ENCODE measurements around the gene FAM184A.

DNA sequence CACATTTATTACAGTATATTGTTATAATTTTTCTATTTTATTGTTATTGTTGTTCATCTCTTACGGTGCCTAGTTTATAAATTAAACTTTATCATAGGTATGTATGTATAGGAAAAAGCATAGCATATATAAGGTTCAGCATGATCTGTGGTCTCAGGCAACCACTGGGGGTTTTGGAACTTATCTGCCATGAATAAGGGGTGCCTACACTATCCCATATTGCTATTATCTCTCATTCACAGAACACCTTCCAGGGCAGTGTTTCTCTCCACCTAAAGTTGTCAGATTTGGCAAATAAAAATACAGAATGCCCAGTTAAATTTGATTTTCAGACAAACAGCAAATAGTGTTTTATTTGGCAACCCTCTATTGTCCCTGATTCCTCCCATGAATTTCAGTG lies 35.5 kb upstream of the FAM184A start:
- TF ChIP-seq POLR2A (IDR thresholded peaks at IDR 0.05) = no peak
- TF ChIP-seq, protein P1, sequence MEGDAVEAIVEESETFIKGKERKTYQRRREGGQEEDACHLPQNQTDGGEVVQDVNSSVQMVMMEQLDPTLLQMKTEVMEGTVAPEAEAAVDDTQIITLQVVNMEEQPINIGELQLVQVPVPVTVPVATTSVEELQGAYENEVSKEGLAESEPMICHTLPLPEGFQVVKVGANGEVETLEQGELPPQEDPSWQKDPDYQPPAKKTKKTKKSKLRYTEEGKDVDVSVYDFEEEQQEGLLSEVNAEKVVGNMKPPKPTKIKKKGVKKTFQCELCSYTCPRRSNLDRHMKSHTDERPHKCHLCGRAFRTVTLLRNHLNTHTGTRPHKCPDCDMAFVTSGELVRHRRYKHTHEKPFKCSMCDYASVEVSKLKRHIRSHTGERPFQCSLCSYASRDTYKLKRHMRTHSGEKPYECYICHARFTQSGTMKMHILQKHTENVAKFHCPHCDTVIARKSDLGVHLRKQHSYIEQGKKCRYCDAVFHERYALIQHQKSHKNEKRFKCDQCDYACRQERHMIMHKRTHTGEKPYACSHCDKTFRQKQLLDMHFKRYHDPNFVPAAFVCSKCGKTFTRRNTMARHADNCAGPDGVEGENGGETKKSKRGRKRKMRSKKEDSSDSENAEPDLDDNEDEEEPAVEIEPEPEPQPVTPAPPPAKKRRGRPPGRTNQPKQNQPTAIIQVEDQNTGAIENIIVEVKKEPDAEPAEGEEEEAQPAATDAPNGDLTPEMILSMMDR (IDR thresholded peaks at IDR 0.05) = no peak
- no peak for TF ChIP-seq EP300 (IDR thresholded peaks at IDR 0.05)
- no peak for TF ChIP-seq POLR2AphosphoS5 (IDR thresholded peaks at IDR 0.05)
